HG03280 (cell line): ENCODE data around the gene HOXD10.

Source experiments
- ATAC-seq: cut with Tn5 transposase; IDR thresholded peaks from one replicate; pipeline ENCODE4 v1.9.1; 2021; ENCODE audit warnings: mild to moderate bottlenecking, moderate library complexity; ENCODE audit not compliant: unreplicated experiment

HOXD10 gene

GRCh38 chr2:176121190-176122051 is 4.8 kb downstream of the HOXD10 start:
- no peak for ATAC-seq

- ATAC-seq: no peak
These were observed 5.6 kb downstream of the HOXD10 start for GRCh38 chr2:176122052-176122682.

DNA sequence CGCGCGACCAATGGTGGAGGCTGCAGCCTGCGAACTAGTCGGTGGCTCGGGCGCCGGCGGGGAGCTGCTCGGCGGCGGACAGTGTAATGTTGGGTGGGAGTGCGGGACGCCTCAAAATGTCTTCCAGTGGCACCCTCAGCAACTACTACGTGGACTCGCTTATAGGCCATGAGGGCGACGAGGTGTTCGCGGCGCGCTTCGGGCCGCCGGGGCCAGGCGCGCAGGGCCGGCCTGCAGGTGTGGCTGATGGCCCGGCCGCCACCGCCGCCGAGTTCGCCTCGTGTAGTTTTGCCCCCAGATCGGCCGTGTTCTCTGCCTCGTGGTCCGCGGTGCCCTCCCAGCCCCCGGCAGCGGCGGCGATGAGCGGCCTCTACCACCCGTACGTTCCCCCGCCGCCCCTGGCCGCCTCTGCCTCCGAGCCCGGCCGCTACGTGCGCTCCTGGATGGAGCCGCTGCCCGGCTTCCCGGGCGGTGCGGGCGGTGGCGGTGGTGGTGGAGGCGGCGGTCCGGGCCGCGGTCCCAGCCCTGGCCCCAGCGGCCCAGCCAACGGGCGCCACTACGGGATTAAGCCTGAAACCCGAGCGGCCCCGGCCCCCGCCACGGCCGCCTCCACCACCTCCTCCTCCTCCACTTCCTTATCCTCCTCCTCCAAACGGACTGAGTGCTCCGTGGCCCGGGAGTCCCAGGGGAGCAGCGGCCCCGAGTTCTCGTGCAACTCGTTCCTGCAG is 6.3 kb downstream of the HOXD10 start, which contains the start of gene HOXD9:
Gene HOXD9 (plus strand): TSS at position 37 of the 728 bp plus-strand sequence. CDS start 50 bp downstream, at position 87.
- no peak for ATAC-seq

DNA sequence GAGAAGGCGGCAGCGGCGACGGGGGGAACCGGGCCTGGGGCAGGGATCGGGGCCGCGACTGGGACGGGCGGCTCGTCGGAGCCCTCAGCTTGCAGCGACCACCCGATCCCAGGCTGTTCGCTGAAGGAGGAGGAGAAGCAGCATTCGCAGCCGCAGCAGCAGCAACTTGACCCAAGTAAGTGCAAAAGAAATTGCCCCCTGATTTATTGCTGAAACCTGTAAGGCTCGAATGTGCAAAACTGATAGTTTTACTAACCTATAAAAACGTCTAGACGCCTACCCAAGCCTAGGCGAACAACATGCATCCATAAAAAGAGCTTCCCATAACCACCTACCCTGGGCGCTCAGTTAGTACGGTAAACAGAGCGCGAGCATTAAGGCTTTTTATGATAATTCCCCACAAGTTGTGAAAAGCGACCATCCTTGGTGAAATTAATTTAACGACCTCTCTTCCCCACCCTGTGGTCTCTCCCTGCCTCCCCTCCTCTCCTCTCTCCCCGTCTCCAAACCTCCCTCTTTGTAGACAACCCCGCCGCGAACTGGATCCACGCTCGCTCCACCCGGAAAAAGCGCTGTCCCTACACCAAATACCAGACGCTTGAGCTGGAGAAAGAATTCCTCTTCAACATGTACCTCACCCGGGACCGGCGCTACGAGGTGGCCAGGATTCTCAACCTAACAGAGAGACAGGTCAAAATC is 7.0 kb downstream of the HOXD10 start:
- ATAC-seq: no peak

DNA sequence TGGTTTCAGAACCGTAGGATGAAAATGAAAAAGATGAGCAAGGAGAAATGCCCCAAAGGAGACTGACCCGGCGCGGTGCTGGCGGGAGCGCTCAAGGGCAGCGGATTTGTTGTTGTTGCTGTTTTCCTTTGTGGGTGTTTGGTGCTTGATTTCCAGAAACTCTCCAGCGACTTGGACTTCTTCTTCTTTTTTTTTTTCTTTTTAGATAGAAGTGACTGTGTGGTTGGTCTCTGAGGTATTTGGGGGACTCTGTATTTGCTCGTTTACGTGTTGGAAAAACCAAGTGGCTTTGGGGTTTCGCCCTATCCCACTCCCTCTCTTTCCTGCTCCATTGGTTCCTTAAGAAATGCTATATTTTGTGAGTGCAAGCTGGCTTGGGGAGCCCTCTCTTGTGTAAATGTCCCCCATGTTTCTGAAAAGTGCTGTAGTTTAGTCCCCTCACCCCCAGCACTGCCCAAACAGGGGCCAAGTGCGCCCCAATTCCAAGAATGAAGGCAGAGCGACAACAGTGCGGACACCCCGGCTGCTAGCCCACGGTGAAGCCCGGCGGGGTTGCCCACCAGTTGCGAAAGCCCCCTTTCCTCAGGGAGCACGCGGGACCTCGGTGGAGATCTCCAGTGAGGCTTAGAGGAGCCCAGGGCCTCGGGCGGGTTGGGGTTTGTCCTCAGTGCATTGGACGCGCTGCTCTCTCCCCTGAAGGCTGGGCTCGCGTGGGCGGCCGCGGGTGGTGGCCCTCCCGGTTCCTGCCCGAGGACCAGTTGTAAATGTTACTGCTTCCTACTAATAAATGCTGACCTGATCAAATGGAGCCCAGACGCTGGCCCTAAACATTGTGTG is 7.8 kb downstream of the HOXD10 start:
- ATAC-seq: no peak

DNA sequence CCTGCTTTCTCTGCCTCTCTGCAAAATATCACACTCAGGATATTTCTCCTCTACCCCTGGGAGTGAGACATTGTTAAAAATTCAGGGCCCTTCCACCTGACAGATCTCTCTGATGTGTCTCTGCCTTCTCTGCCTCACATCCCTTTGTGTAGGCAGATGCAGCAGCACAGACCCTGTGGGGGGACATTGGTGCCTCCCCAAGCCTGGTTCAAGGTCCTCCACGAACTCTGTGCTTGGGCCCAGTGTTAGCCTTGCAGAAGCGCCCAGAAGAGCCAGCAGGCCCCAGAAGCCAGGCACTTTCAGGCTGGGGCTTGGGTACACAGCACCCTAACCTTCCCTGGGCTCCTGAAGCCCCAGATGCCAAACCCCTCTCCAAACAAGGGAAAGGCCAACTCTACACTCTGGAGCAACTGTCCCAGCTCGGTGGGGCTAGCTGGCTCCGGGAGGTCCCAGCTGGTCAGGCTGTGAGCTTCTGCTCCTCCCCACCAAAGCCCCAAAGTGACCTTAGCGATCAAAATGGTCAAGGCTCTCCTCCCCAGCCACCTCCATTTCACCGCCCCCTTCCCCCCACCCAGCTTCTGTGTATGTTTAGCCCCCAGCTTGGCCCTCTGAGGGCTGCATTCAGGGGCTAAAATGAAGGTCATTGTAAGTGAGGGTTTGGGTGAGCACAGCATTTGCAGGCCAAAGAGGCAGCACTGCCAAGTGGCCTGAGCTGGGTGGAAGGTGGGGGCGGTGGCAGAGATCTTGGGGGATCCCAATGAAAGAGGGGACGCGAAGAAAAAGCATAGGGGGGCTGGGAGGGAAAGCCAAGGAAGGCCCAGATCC is 8.6 kb downstream of the HOXD10 start:
- ATAC-seq: no peak

DNA sequence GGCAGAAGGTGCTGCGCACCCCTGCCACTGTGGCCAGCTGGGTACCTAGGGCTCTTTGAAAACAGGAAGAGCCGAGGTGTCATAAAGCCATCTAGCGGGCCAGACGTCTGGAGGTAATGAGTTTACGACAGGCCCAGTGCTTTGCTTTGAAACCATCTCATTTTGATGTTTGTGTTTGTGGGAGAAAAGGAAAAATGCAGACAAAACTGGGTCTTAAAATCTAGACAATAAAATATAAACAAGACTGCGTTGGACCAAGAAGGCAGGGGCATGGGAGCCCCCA is 9.1 kb downstream of the HOXD10 start:
- no peak for ATAC-seq

DNA sequence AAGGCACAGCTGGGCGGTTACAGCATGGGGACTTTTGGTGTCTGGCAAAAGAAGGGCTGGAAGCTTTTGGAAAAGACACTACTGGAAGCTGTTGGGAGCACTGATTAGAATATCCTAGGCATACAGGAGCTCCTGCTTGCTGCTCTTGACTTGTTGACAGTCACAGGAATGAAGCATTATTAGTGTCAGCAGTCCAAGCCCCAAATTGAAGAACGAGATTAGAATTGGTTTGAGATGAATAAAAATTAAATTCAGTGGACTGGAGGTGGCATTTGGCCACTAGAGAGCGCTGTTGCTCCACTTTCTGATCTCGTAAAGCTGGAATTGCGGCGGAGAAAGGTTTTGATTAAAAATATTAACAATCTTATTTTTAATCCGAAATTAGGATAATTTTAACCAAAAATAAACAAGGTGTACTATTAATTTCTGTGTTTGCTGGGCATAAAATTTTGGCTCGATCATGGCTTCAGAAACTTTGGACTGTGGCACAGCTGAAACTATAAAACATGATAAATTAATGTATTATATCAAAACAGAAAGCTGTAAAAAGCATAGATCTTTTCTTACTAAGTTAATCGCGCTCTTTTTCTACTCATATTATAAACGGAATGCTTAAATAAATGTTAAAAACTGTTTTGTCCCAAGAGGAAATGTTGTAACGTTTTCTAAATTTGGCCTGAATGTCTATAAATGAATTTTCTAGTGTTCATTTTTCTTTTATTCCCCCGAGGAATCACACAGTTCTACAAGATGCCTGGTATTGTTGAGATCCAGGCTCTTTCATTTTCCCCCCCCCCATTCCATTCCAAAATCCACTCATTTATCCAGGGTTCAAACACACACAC is 10.6 kb downstream of the HOXD10 start:
- no peak for ATAC-seq

- ATAC-seq: no peak
These were observed 11.1 kb downstream of the HOXD10 start for GRCh38 chr2:176127774-176128072.

DNA sequence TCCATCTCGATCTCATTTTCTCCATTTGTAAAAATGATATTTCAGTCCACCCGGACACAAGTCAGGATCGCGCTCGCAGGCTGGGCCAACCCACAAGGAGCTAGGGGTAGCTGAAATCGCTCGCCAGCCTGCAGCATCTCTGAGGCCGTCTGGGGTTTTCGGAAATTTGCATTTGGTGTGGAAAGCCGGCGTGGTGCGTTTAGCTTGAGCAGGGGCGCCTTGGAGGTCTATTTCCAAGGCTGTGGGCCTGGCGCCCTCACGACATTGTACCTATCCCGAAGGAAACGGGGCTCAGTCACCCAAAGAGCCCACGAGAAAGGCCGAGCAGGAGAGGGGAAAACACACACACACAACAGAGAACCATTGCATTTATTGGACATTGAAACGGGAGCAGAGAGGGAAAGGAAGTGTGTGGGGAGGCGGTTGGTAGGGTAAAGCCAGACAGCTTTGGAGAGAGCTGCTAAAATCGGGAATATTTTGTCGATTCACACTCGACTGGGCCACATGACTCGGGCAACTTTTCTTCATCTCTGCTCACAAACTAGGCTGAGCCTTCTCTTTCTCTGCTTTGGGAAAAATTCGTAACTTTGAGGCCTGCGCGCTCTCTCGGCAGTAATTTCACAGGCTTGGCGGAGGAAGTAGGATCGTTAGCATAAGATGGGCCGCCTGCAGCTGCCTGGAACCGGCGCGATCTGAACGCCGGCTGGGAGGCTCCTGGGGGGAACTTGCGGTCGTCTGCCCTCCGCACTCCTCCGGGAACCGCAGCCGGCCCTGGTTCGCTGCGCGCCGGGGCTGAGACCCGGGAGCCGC is 11.8 kb downstream of the HOXD10 start:
- ATAC-seq: no peak

DNA sequence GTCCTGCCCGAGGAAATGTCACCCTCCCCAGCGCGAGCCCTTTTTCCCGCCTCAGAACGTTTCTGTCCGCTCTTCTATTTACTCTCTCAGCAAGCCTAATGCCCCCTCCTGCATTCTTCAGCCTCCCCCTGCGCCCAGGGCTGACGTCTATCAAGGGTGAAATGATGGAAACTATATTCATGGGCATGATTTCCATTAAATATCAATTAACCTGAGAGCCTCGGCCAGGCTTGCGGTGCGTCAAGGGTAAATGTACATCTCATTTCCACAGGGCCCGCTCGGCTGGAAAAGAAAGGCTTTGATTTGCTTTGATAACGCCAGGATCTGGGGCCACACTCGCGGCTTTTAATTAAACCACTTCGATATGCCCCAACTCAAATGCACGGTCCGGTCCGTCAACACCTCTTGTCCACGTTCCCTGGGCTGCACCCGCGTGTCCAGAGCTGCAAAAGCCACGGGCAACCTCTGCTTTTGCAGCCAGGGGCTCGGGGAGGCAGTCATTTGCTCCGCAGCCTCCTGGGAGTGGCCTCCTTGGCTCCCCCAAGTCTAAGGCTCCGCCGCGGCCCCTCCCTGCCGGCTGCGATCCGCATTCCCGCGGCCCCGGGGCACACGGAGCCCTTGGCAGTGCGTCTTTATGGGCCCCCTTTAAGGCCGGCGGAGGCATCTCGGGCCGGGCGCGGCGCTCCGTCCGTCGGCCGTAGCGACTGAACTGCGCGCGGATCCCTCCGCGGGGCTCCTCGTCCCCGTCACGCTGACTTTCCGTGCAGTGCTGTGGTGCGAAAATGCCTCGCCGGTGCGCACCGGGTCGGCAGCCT is 12.6 kb downstream of the HOXD10 start, which contains the start of gene HOXD8:
Gene HOXD8 (plus strand): TSS at position 724 of the 815 bp plus-strand sequence. CDS start 662 bp downstream, outside the sequence.
- ATAC-seq: no peak

- no peak for ATAC-seq
These were observed 13.2 kb downstream of the HOXD10 start for GRCh38 chr2:176129813-176130146.

DNA sequence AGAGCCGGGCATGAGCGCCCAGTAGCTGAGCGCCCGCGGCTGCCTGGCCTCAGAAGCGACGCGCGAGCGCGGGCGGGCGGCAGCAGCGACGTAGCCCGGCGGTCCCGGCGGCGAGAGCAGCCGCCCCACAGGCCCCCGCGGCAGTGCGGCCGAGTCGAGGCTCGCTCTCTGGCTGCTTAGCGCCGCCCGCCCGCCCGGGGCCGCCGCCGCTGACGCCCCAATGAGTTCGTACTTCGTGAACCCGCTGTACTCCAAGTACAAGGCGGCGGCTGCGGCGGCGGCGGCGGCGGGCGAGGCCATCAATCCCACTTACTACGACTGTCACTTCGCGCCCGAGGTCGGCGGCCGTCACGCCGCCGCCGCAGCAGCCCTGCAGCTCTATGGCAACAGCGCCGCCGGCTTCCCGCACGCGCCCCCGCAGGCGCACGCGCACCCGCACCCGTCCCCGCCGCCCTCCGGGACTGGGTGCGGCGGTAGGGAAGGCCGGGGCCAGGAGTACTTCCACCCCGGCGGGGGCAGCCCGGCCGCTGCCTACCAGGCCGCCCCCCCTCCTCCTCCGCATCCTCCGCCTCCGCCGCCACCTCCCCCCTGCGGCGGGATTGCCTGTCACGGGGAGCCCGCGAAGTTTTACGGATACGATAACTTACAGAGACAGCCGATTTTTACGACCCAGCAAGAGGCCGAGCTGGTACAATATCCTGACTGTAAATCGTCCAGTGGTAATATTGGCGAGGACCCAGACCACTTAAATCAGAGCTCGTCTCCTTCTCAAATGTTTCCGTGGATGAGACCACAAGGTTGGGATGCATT is 13.8 kb downstream of the HOXD10 start:
- ATAC-seq: no peak

GRCh38 chr2:176130957-176131847 is 14.6 kb downstream of the HOXD10 start:
- no peak for ATAC-seq

DNA sequence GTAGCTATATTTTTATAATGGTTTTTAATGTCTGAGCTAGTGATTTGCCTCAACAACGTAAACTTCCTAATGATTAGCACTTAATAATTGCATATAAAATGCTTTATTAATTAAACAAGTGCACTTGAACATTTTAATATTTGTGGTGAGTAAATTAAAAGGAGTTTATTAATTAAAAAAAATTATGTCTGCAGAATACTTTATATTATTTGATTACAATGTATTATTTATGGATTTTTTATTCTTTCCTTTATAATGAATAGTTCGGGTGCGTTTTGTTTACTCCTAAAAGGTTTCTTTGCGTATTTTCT is 15.2 kb downstream of the HOXD10 start:
- ATAC-seq: no peak
